HepG2 (cell line): Measurements from ENCODE around the gene UBE2J1. TPM values are rescaled to one million over a fixed set of nuclear protein-coding genes. Genes with fewer than 3 reads are reported as not detected.

Experiments
- ATAC-seq: fragments of 200-7000 bp; cut with Tn5 transposase; 3 replicates; pipeline ENCODE4 v1.9.1; 2020; ENCODE audit warnings: mild to moderate bottlenecking, moderate library complexity
- BruUV-seq: library from RNA; stranded (reverse); fragments of 400-500 nt; replicated peaks from 2 replicates; lab custom pipeline; 2021; lab: Mats Ljungman, UMichigan
- CTCF ChIA-PET: fragments of 300-600 bp; formaldehyde crosslinking; extraction: SDS; loops from one replicate; lab custom pipeline; 2021; ENCODE audit warnings: low total read pairs, inconsistent platforms, low intra/inter-chr PET ratio; lab: Yijun Ruan, JAX
- POLR2A ChIA-PET: fragments of 350-600 bp; sonication (Branson Sonifier 250); formaldehyde crosslinking; loops from one replicate; lab custom pipeline; 2020; ENCODE audit warnings: antibody characterized with exemption, inconsistent platforms; lab: Yijun Ruan, JAX
- DNase-seq: peaks from one replicate; pipeline ENCODE4 v3.0.0-alpha.2; 2015; ENCODE audit warnings: low spot score
- FAIRE-seq: peaks from 3 replicates; lab custom pipeline; 2011; peaks lifted over from hg19 to GRCh38; lab: Jason Lieb, UNC
- H2AFZ ChIP-seq: one replicate; pipeline ENCODE4 v1.6.1; 2011; ENCODE audit warnings: low read length, inconsistent platforms
- H3K27ac ChIP-seq: fragments of 300-600 bp; 3 replicates; pipeline ENCODE4 v1.8.0; 2011; ENCODE audit warnings: mixed run types, mild to moderate bottlenecking, mixed read lengths, low read length, inconsistent platforms; ENCODE audit not compliant: insufficient read depth; ENCODE audit errors: extremely low read length
- H3K27me3 ChIP-seq, 2 experiments: fragments of 200-600 bp in 1 of 2; 2 replicates in 1 of 2; 3 replicates in 1 of 2; pipeline versions ENCODE4 v1.6.0 to v1.8.0; 2011; ENCODE audit warnings: low read length in 2 of 2, mild to moderate bottlenecking in 2 of 2, moderate library complexity in 2 of 2, inconsistent platforms in 1 of 2; ENCODE audit not compliant: insufficient read depth in 2 of 2, control insufficient read depth in 1 of 2
- H3K36me3 ChIP-seq, 2 experiments: fragments of 200-600 bp in 1 of 2; replicated peaks in 1 of 2; 2 replicates in 1 of 2; 3 replicates in 1 of 2; pipeline versions ENCODE4 v1.5.1 to v1.8.0; 2011; ENCODE audit warnings: low read length in 2 of 2, inconsistent platforms in 1 of 2; ENCODE audit not compliant: insufficient read depth in 2 of 2, control insufficient read depth in 1 of 2
- H3K4me1 ChIP-seq: 2 replicates; pipeline ENCODE4 v1.5.1; 2012; ENCODE audit warnings: low read length, inconsistent platforms; ENCODE audit not compliant: insufficient read depth
- H3K4me2 ChIP-seq: 2 replicates; pipeline ENCODE4 v1.6.0; 2011; ENCODE audit warnings: low read depth, low read length, inconsistent platforms
- H3K4me3 ChIP-seq, 3 experiments: fragments of 200-600 bp in 1 of 3; sonication (generic), shearing (Covaris generic) in 1 of 3; replicated peaks in 1 of 3; 2 replicates each; pipeline ENCODE4 v1.5.1; 2011 to 2016; ENCODE audit warnings: low read length in 3 of 3, inconsistent platforms in 2 of 3, low read depth in 2 of 3, mild to moderate bottlenecking in 2 of 3, control low read depth in 1 of 3, mixed read lengths in 1 of 3; ENCODE audit not compliant: insufficient read depth in 1 of 3
- H3K79me2 ChIP-seq: one replicate; pipeline ENCODE4 v1.6.1; 2011; ENCODE audit warnings: low read length, inconsistent platforms; ENCODE audit not compliant: insufficient read depth
- H3K9ac ChIP-seq: 2 replicates; pipeline ENCODE4 v1.6.0; 2011; ENCODE audit warnings: mild to moderate bottlenecking, low read depth, low read length, inconsistent platforms; ENCODE audit not compliant: insufficient read depth
- H3K9me3 ChIP-seq: 2 replicates; pipeline ENCODE4 v1.5.1; 2012; ENCODE audit warnings: mild to moderate bottlenecking, low read length
- H4K20me1 ChIP-seq: 2 replicates; pipeline ENCODE4 v1.6.0; 2011; ENCODE audit warnings: inconsistent platforms, mild to moderate bottlenecking, low read length, moderate library complexity; ENCODE audit not compliant: insufficient read depth
- BRCA1 ChIP-seq: sonication (generic); formaldehyde crosslinking; IDR thresholded peaks from 2 replicates; pipeline ENCODE4 v1.4.0; 2020; ENCODE audit warnings: missing genetic modification reagents
- GABPA ChIP-seq, 2 experiments: IDR thresholded peaks; 2 replicates each; pipeline ENCODE4 v1.6.1; 2011 to 2016; ENCODE audit warnings: low read depth in 2 of 2, low read length in 1 of 2, missing biosample characterization in 1 of 2, missing genetic modification characterization in 1 of 2
- HNRNPH1 ChIP-seq: fragments of 200-400 bp; formaldehyde crosslinking; optimal IDR thresholded peaks from 2 replicates; pipeline ENCODE3; 2017; ENCODE audit warnings: mild to moderate bottlenecking, low read depth, low read length
- MATR3 ChIP-seq: sonication (generic); formaldehyde crosslinking; IDR thresholded peaks from 2 replicates; pipeline ENCODE4 v1.4.0; 2020; ENCODE audit warnings: missing genetic modification reagents
- MBNL3 ChIP-seq: fragments of 250-450 bp; sonication (Bioruptor Pico); conservative IDR thresholded peaks from 2 replicates; pipeline ENCODE4 v1.8.0; 2022; ENCODE audit warnings: mild to moderate bottlenecking, inconsistent platforms
- NR2F6 ChIP-seq, 2 experiments: IDR thresholded peaks; 2 replicates each; pipeline ENCODE4 v1.6.1; 2016; ENCODE audit warnings: antibody characterized with exemption in 1 of 2, mild to moderate bottlenecking in 1 of 2
- POGZ ChIP-seq: sonication (generic); formaldehyde crosslinking; IDR thresholded peaks from 2 replicates; pipeline ENCODE4 v1.4.0; 2020; ENCODE audit warnings: mild to moderate bottlenecking, missing genetic modification reagents
- RARG ChIP-seq: sonication (generic); formaldehyde crosslinking; IDR thresholded peaks from 2 replicates; pipeline ENCODE4 v1.4.0; 2020; ENCODE audit warnings: low read depth, mild to moderate bottlenecking, missing genetic modification reagents
- SIN3A ChIP-seq: IDR thresholded peaks from 2 replicates; pipeline ENCODE4 v1.6.1; 2011; ENCODE audit warnings: low read depth, mild to moderate bottlenecking, control low read depth, low read length, borderline replicate concordance
- ZNF20 ChIP-seq: sonication (generic); formaldehyde crosslinking; IDR thresholded peaks from 2 replicates; pipeline ENCODE4 v1.4.0; 2020; ENCODE audit warnings: mild to moderate bottlenecking, moderate library complexity, missing genetic modification reagents
- ZNF570 ChIP-seq: sonication (generic); formaldehyde crosslinking; IDR thresholded peaks from 2 replicates; pipeline ENCODE4 v1.4.0; 2020; ENCODE audit warnings: mild to moderate bottlenecking, missing genetic modification reagents, borderline replicate concordance
- ZNF737 ChIP-seq: sonication (generic); formaldehyde crosslinking; IDR thresholded peaks from 2 replicates; pipeline ENCODE4 v1.5.0; 2020; ENCODE audit warnings: missing genetic modification reagents, mild to moderate bottlenecking, borderline replicate concordance
- WGBS: methylation state at CpG from one replicate; pipeline ENCODE4 v1.1.6; 2017; ENCODE audit warnings: low lambda C conversion rate; 5-methylcytosine and 5-hydroxymethylcytosine counted together
- in situ Hi-C: cut with HindIII; loops from 2 replicates; pipeline ENCODE4 v1.10.0; 2017; ENCODE audit warnings: low pct_unique_long_range_greater_than_20kb; ENCODE audit not compliant: extremely low pct_ligation_motif_present
- intact Hi-C: fragments of 100-400 bp; cut with micrococcal nuclease; formaldehyde crosslinking; loops from one replicate; pipeline ENCODE4 v1.10.0; 2022; ENCODE audit not compliant: unreplicated experiment
- polyA plus RNA-seq, 8 experiments: library from polyadenylated mRNA; depleted of rRNA in 3 of 8; stranded (reverse) in 7 of 8; unstranded in 1 of 8; fragments of >200 nt; fragmentation: Illumina TruSeq in 4 of 8; extraction: Trizol in 4 of 8; gene quantifications; 2 replicates each; pipeline versions ENCODE4 v1.2.1 to v1.2.3, GENCODE V29; 2011 to 2016; ENCODE audit warnings: low read depth in 4 of 8, missing spikeins in 1 of 8, mixed read lengths in 1 of 8; ENCODE audit not compliant: insufficient read depth in 1 of 8
- total RNA-seq, 5 experiments: library from RNA; depleted of rRNA; stranded (reverse); fragments of >200 nt; fragmentation: Illumina TruSeq; extraction: Trizol; gene quantifications; 2 replicates each; pipeline ENCODE4 v1.2.3, GENCODE V29; 2016; ENCODE audit warnings: low read depth in 1 of 5
- TF ChIP-seq, protein P1 (sequence below): sonication (generic); formaldehyde crosslinking; IDR thresholded peaks from 2 replicates; pipeline ENCODE4 v1.5.1; 2020; ENCODE audit warnings: mild to moderate bottlenecking, missing genetic modification reagents, borderline replicate concordance
- TF ChIP-seq, protein P2 (sequence below): sonication (generic); formaldehyde crosslinking; IDR thresholded peaks from 2 replicates; pipeline ENCODE4 v1.4.0; 2020; ENCODE audit warnings: missing genetic modification reagents
- TF ChIP-seq, protein P3 (sequence below): sonication (generic); formaldehyde crosslinking; IDR thresholded peaks from 2 replicates; pipeline ENCODE4; 2020; ENCODE audit warnings: missing genetic modification reagents, mild to moderate bottlenecking, borderline replicate concordance

The UBE2J1 gene
- total and polyA plus RNA-seq, 2 of the 13 experiments (the other 11 are each of a cell fraction or from before 2014, with no cell fraction given) = 19.3 to 24.6 TPM

GRCh38 chr6:89381031-89381430 is 28.5 kb upstream of the UBE2J1 start (continued):
- TF ChIP-seq GABPA (IDR thresholded peaks at IDR 0.05; ENCODE audit: low read depth, low read length) (no peak), GABPA (CRISPR knock-in tag; IDR thresholded peaks at IDR 0.05; ENCODE audit: low read depth) (no peak)

DNA sequence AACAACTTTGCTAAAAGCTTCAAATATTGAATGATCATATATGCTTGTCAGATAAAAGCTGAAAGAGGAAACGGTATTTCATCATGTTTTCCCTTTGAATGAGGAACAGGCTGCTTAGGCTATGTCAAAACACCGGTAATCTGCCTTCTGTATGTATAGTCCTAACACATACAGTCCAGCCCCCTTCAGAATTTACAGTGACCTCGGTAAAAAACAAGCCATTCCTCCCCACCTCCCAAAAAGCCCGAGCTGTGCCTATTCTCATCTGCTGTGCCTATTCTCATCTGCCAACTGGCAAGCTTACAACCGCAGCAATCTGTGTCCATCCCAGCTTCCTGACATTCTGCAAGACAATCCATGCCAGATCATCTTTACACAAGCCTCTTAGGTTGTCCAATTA is 26.8 kb upstream of the UBE2J1 start:
- Histone ChIP-seq H2AFZ (no peak overlapping the region), H3K4me3 (no peak overlapping the region), H3K27ac (no peak overlapping the region), H3K79me2 (no peaks in the 10 kb centered on the region), H3K9ac (no peak overlapping the region), H4K20me1 (no peaks in the 10 kb centered on the region), H3K27me3 (no peaks in the 10 kb centered on the region; a peak in 1 of 5 replicates), H3K36me3 (no peaks in the 10 kb centered on the region), H3K4me2 (no peak overlapping the region), H3K9me3 (no peaks in the 10 kb centered on the region), H3K4me1 (no peaks in the 10 kb centered on the region)
- ATAC-seq = no peak
- intact Hi-C loops = loop anchor here (5.0 to 10.0 kb wide), 2 partner anchors 233 to 394 kb away; no protein-coding TSS in a partner anchor
- DNase-seq = no peak
- WGBS = 29% methylated on average over 5 of the region's 5 CpGs
- BruUV-seq = no TSS peak
- ChIA-PET POLR2A (interaction anchor here (0.9 kb wide), 1 partner anchor 26 kb away, joined by 3 read pairs; the partner anchor contains the start of gene UBE2J1), CTCF (no interaction called here)
- in situ Hi-C loops = no loop called here
- no peak for FAIRE-seq
- TF ChIP-seq POGZ (CRISPR knock-in tag) (no peak), RARG (CRISPR knock-in tag) (no peak), HNRNPH1 (no peak), NR2F6 (IDR thresholded peaks at IDR 0.05) (no peak), NR2F6 (CRISPR knock-in tag; IDR thresholded peaks at IDR 0.05) (no peak), ZNF20 (no peak), MBNL3 (CRISPR knock-in tag) (no peak), ZNF737 (CRISPR knock-in tag) (no peak), MATR3 (no peak), ZNF570 (CRISPR knock-in tag) (no peak), SIN3A (no peak), BRCA1 (CRISPR knock-in tag) (no peak)
- TF ChIP-seq, protein P1, sequence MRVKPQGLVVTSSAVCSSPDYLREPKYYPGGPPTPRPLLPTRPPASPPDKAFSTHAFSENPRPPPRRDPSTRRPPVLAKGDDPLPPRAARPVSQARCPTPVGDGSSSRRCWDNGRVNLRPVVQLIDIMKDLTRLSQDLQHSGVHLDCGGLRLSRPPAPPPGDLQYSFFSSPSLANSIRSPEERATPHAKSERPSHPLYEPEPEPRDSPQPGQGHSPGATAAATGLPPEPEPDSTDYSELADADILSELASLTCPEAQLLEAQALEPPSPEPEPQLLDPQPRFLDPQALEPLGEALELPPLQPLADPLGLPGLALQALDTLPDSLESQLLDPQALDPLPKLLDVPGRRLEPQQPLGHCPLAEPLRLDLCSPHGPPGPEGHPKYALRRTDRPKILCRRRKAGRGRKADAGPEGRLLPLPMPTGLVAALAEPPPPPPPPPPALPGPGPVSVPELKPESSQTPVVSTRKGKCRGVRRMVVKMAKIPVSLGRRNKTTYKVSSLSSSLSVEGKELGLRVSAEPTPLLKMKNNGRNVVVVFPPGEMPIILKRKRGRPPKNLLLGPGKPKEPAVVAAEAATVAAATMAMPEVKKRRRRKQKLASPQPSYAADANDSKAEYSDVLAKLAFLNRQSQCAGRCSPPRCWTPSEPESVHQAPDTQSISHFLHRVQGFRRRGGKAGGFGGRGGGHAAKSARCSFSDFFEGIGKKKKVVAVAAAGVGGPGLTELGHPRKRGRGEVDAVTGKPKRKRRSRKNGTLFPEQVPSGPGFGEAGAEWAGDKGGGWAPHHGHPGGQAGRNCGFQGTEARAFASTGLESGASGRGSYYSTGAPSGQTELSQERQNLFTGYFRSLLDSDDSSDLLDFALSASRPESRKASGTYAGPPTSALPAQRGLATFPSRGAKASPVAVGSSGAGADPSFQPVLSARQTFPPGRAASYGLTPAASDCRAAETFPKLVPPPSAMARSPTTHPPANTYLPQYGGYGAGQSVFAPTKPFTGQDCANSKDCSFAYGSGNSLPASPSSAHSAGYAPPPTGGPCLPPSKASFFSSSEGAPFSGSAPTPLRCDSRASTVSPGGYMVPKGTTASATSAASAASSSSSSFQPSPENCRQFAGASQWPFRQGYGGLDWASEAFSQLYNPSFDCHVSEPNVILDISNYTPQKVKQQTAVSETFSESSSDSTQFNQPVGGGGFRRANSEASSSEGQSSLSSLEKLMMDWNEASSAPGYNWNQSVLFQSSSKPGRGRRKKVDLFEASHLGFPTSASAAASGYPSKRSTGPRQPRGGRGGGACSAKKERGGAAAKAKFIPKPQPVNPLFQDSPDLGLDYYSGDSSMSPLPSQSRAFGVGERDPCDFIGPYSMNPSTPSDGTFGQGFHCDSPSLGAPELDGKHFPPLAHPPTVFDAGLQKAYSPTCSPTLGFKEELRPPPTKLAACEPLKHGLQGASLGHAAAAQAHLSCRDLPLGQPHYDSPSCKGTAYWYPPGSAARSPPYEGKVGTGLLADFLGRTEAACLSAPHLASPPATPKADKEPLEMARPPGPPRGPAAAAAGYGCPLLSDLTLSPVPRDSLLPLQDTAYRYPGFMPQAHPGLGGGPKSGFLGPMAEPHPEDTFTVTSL (CRISPR knock-in tag) = no peak
- TF ChIP-seq, protein P2, sequence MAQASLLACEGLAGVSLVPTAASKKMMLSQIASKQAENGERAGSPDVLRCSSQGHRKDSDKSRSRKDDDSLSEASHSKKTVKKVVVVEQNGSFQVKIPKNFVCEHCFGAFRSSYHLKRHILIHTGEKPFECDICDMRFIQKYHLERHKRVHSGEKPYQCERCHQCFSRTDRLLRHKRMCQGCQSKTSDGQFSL (CRISPR knock-in tag) = no peak
- TF ChIP-seq, protein P3, sequence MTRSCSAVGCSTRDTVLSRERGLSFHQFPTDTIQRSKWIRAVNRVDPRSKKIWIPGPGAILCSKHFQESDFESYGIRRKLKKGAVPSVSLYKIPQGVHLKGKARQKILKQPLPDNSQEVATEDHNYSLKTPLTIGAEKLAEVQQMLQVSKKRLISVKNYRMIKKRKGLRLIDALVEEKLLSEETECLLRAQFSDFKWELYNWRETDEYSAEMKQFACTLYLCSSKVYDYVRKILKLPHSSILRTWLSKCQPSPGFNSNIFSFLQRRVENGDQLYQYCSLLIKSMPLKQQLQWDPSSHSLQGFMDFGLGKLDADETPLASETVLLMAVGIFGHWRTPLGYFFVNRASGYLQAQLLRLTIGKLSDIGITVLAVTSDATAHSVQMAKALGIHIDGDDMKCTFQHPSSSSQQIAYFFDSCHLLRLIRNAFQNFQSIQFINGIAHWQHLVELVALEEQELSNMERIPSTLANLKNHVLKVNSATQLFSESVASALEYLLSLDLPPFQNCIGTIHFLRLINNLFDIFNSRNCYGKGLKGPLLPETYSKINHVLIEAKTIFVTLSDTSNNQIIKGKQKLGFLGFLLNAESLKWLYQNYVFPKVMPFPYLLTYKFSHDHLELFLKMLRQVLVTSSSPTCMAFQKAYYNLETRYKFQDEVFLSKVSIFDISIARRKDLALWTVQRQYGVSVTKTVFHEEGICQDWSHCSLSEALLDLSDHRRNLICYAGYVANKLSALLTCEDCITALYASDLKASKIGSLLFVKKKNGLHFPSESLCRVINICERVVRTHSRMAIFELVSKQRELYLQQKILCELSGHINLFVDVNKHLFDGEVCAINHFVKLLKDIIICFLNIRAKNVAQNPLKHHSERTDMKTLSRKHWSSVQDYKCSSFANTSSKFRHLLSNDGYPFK (CRISPR knock-in tag) = no peak
